Omental fat pad (tissue), 4 donors: Measurements from ENCODE around the gene SOX8. TPM values are rescaled to one million over a fixed set of nuclear protein-coding genes. Genes with fewer than 3 reads are reported as not detected.

ENCODE experiments used
- ATAC-seq: fragments of 150-250 bp; one replicate; pipeline ENCODE4 v1.9.1; 2016; ENCODE audit warnings: mild to moderate bottlenecking, moderate library complexity; ENCODE audit not compliant: low FRiP score
- DNase-seq: peaks from one replicate; pipeline ENCODE4 v3.0.0-alpha.2; 2019; ENCODE audit warnings: low spot score
- CTCF ChIP-seq, 3 donors: fragments of 450-650 bp; IDR thresholded peaks; one replicate each; pipeline ENCODE4 v1.5.1; 2016 to 2017; ENCODE audit warnings: antibody characterized with exemption in 3 of 3, mild to moderate bottlenecking in 3 of 3, moderate library complexity in 2 of 3
- total RNA-seq, 4 donors: library from RNA; depleted of rRNA; stranded (reverse); fragments of >200 nt; gene quantifications; one replicate each; pipeline ENCODE4 v1.1.0, GENCODE V29; 2016

Gene SOX8
- total RNA-seq, 4 donors from 2014 or later = 0.19 to 2.9 (median 1.2) TPM

- TF ChIP-seq CTCF (IDR thresholded peaks at IDR 0.05) = no peak
- DNase-seq (no peak), ATAC-seq (no peak)
Observed at GRCh38 chr16:1029259-1029545, 47.6 kb downstream of the SOX8 start.

- ATAC-seq (no peak), DNase-seq (no peak)
- no peak for TF ChIP-seq CTCF (IDR thresholded peaks at IDR 0.05)
Observed at GRCh38 chr16:1030473-1030901, 48.9 kb downstream of the SOX8 start.

GRCh38 chr16:1031666-1032065 is 50.1 kb downstream of the SOX8 start:
- no peak for TF ChIP-seq CTCF (IDR thresholded peaks at IDR 0.05)
- ATAC-seq (no peak), DNase-seq (no peak)

- ATAC-seq = no peak
- TF ChIP-seq CTCF (IDR thresholded peaks at IDR 0.05) = no peak
- DNase-seq = no peak
Observed at GRCh38 chr16:1032607-1033006, 51.0 kb downstream of the SOX8 start.

- no peak for TF ChIP-seq CTCF (IDR thresholded peaks at IDR 0.05)
- ATAC-seq = no peak
- DNase-seq = no peak
Observed at GRCh38 chr16:1033128-1033679, 51.6 kb downstream of the SOX8 start.

GRCh38 chr16:1034230-1035065 is 52.9 kb downstream of the SOX8 start:
- no peak for TF ChIP-seq CTCF (IDR thresholded peaks at IDR 0.05)
- ATAC-seq (no peak), DNase-seq (no peak)

- ATAC-seq (no peak), DNase-seq (no peak)
- no peak for TF ChIP-seq CTCF (IDR thresholded peaks at IDR 0.05)
Observed at GRCh38 chr16:1035066-1035415, 53.5 kb downstream of the SOX8 start.
